Measurements from ENCODE around the gene RAD54L2. TPM values are rescaled to one million over a fixed set of nuclear protein-coding genes. Genes with fewer than 3 reads are reported as not detected.

Gene RAD54L2
- total and polyA plus RNA-seq, 2 of the 4 experiments (the other 2 are of a cell fraction), result 6.8 to 24.2 TPM

DNA sequence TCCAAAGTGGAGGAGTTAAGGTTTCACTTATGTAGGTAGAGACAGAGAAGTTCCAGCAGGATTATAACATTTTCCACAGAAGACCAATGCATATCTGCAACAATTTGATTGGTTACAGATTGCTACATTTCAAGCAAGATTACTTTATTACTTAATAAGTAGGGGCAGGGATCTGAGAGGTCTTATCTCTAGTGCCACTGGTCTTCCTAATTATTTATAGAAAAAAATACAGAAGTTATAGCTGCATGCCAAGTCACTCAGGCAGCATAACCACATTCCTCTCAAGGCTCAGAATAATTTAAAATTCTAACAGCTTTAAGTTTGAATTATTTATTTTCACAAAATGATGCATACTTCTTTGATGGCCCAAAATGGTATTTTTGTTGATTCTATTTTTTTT is 30.5 kb downstream of the RAD54L2 start:
- H3K36me3 ChIP-seq (ENCODE audit: control insufficient read depth, insufficient read depth, low read length), result peaks cover 7% of the 10 kb centered on the region
- no peak overlapping the region for H3K27ac ChIP-seq (ENCODE audit: insufficient read depth, low read length)
- no peak overlapping the region for H3K18ac ChIP-seq (ENCODE audit: low read depth, low read length)
- no peak overlapping the region for H3K9ac ChIP-seq (ENCODE audit: low read depth, low read length)
- H2BK5ac ChIP-seq (ENCODE audit: low read depth, low read length, poor library complexity, severe bottlenecking), result no peak overlapping the region
- H3K4me1 ChIP-seq (ENCODE audit: control insufficient read depth, insufficient read depth, low read length), result peaks cover 6% of the 10 kb centered on the region
- intact Hi-C loops (cut with micrococcal nuclease), result no loop called here
- in situ Hi-C loops (cut with MboI; ENCODE audit: low sequenced_read_pairs), result no loop called here
- H3K14ac ChIP-seq (replicated peaks; ENCODE audit: low read depth, low read length), result no peak overlapping the region
- H4K5ac ChIP-seq (ENCODE audit: low read depth, low read length), result no peak overlapping the region
- H2AFZ ChIP-seq (replicated peaks; ENCODE audit: low read length, poor library complexity), result no peak overlapping the region
- no peak overlapping the region for H3K56ac ChIP-seq (ENCODE audit: extremely low read depth, insufficient read depth, low read length)
- CTCF ChIA-PET, result no interaction called here
- H2BK20ac ChIP-seq (ENCODE audit: low read depth, low read length), result no peak overlapping the region
- H4K20me1 ChIP-seq (ENCODE audit: insufficient read depth, low read length), result peaks cover 28% of the 10 kb centered on the region
- no peak overlapping the region for H4K91ac ChIP-seq (ENCODE audit: insufficient read depth, low read depth, low read length)
- peaks cover 36 to 58% of the 10 kb centered on the region in 2 experiments for H3K79me1 ChIP-seq (ENCODE audit: low read depth in 1 of 2, low read length in 2 of 2)
- no peak overlapping the region for H4K8ac ChIP-seq (ENCODE audit: low read depth in 2 of 2, low read length in 2 of 2)
- TF ChIP-seq, protein P1, sequence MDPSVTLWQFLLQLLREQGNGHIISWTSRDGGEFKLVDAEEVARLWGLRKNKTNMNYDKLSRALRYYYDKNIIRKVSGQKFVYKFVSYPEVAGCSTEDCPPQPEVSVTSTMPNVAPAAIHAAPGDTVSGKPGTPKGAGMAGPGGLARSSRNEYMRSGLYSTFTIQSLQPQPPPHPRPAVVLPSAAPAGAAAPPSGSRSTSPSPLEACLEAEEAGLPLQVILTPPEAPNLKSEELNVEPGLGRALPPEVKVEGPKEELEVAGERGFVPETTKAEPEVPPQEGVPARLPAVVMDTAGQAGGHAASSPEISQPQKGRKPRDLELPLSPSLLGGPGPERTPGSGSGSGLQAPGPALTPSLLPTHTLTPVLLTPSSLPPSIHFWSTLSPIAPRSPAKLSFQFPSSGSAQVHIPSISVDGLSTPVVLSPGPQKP (IDR thresholded peaks at IDR 0.05; ENCODE audit: borderline replicate concordance, low read depth, low read length), result no peak
- peak; percentile 14 for DNase-seq
- no peaks in the 10 kb centered on the region for H3K9me3 ChIP-seq (ENCODE audit: control insufficient read depth, insufficient read depth, low read length)
- no peak overlapping the region for H3K4me2 ChIP-seq (ENCODE audit: low read depth, low read length)
- H3K4me3 ChIP-seq (ENCODE audit: insufficient read depth, low read depth, low read length), result no peak overlapping the region
- ATAC-seq (ENCODE audit: low read depth), result no peak; the same call in none of the 2 replicates
- POLR2A ChIA-PET (ENCODE audit: unreplicated experiment), result interaction anchor here (0.6 kb wide), 1 partner anchor 25 kb away, joined by 3 read pairs; no protein-coding TSS in a partner anchor
- no peak overlapping the region for H2BK15ac ChIP-seq (ENCODE audit: low read depth, low read length)
- dilution Hi-C loops (cut with HindIII; ENCODE audit: low sequenced_read_pairs, unreplicated experiment), result no loop called here
- no peak overlapping the region for H3K23ac ChIP-seq (ENCODE audit: low read depth, low read length)
- no peak overlapping the region for H2AK9ac ChIP-seq (replicated peaks; ENCODE audit: low read depth, low read length, poor library complexity)
- no peaks in the 10 kb centered on the region for H3K27me3 ChIP-seq (ENCODE audit: control insufficient read depth, insufficient read depth, low read length)
- BruUV-seq (replicated peaks), result no TSS peak
- peaks cover 3% of the 10 kb centered on the region; the same call in 1 of the 2 replicates for H3K9me1 ChIP-seq (ENCODE audit: insufficient read depth, low read length)
- no peak overlapping the region for H3K4ac ChIP-seq (ENCODE audit: low read depth, low read length)
- no peak overlapping the region for H2BK120ac ChIP-seq (ENCODE audit: low read depth, low read length)
- no peak overlapping the region for H2AK5ac ChIP-seq (ENCODE audit: low read depth, low read length)
